HFFc6 (cell line): ENCODE results near the gene FOXP1. TPM values are rescaled to one million over a fixed set of nuclear protein-coding genes. Genes with fewer than 3 reads are reported as not detected.
A peak's percentile ranks its signal among the peaks of the same experiment; 100 is the strongest.

Experiments used
- DNase-seq: peaks from one replicate; pipeline ENCODE4 v3.0.0-alpha.2; 2018
- H3K27ac Mint-ChIP-seq: 2 replicates; pipeline ENCODE4 v1.8.0; 2020; ENCODE audit warnings: mild to moderate bottlenecking, mixed read lengths
- H3K27me3 Mint-ChIP-seq: 2 replicates; pipeline ENCODE4 v1.8.0; 2021; ENCODE audit warnings: mild to moderate bottlenecking, moderate library complexity, mixed read lengths; ENCODE audit not compliant: insufficient read depth
- H3K36me3 Mint-ChIP-seq: 2 replicates; pipeline ENCODE4 v1.8.0; 2021; ENCODE audit warnings: low read depth, mixed read lengths
- H3K4me1 Mint-ChIP-seq: 2 replicates; pipeline ENCODE4 v1.8.0; 2020; ENCODE audit warnings: low read depth, mixed read lengths
- H3K4me3 Mint-ChIP-seq: 2 replicates; pipeline ENCODE4 v1.8.0; 2020; ENCODE audit warnings: mild to moderate bottlenecking, moderate library complexity, mixed read lengths
- H3K9me3 Mint-ChIP-seq: 2 replicates; pipeline ENCODE4 v1.8.0; 2020; ENCODE audit warnings: mild to moderate bottlenecking, mixed read lengths
- total RNA-seq, 6 experiments: library from RNA; stranded (reverse); fragmentation: NEBNext Ultra II Directional; extraction: Animal tissue kit (Norgen Biotek cat#: 25700); gene quantifications; 2 replicates in 1 of 6; 3 replicates in 5 of 6; pipeline ENCODE4 v1.2.3, GENCODE V29; 2021
- TF ChIP-seq, protein P1 (sequence below): fragments of 200-600 bp; sonication (generic); IDR thresholded peaks from 2 replicates; pipeline ENCODE4 v1.5.0; 2021; ENCODE audit warnings: antibody characterized with exemption, mild to moderate bottlenecking

Gene FOXP1
- total RNA-seq, 6 experiments from 2014 or later: 32.2 to 59.3 (median 52.0) TPM

DNA sequence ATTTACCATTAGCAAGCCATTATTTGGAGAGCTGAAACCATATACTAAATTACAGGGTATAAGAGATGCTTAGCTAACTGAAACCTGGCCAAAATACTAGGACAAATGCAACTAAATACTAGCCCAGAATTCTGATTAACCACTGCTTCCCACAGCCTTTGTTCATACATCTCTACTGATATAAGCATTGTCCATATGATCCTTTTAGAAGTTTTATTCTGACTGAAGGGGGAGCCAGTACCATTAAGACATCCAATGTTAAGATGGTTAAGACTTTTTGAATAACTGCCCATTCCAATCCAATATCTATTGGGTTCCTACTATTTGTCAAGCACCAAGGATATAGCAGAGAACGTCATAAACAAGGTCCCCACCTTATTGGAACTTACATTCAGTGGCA, 421.3 kb downstream of the FOXP1 start:
- Mint-ChIP-seq H3K27me3 (no peaks in the 10 kb centered on the region; the same call in 1 of the 2 replicates), H3K27ac (no peak overlapping the region), H3K36me3 (peaks cover 29% of the 10 kb centered on the region), H3K4me3 (no peak overlapping the region), H3K4me1 (peaks cover 34% of the 10 kb centered on the region), H3K9me3 (peaks cover 9% of the 10 kb centered on the region)
- TF ChIP-seq, protein P1, sequence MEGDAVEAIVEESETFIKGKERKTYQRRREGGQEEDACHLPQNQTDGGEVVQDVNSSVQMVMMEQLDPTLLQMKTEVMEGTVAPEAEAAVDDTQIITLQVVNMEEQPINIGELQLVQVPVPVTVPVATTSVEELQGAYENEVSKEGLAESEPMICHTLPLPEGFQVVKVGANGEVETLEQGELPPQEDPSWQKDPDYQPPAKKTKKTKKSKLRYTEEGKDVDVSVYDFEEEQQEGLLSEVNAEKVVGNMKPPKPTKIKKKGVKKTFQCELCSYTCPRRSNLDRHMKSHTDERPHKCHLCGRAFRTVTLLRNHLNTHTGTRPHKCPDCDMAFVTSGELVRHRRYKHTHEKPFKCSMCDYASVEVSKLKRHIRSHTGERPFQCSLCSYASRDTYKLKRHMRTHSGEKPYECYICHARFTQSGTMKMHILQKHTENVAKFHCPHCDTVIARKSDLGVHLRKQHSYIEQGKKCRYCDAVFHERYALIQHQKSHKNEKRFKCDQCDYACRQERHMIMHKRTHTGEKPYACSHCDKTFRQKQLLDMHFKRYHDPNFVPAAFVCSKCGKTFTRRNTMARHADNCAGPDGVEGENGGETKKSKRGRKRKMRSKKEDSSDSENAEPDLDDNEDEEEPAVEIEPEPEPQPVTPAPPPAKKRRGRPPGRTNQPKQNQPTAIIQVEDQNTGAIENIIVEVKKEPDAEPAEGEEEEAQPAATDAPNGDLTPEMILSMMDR: no peak; the same call in 1 of the 2 replicates
- DNase-seq: no peak

DNA sequence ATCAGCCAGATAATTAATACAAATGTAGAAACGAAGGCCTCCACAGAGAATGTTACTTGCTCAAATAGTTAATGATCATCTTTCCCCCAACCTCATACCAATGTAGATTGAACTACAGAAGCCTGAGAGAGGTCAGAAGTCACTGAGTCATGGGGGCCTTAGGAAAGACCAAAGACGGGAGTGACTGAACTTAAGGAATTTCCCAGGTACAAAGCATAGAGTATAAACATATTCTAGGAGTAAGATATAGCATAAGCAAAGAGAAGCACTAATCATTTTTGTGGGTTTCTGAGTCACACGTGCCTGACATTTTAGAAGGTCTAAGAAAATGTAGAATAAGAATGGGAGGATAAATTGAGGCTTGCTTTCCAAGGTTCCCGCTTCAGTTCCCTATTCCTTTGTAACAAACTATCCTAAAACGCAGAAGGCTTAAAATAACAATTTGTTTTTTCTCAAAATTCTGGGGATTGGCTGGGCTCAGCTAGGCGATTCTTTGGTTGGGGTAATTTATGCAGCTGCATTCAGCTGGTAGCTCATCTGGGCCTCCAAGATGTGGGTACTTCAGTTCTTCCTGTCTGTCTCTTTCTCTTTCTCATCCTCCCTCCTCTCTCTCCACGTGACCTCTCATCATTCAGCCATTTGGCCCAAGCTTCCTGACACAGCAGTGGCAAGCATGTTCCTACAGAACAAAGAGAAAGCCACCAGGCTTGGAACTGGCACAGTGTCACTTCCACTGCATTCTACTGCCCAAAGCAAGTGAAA, 422.6 kb downstream of the FOXP1 start:
- no peak for DNase-seq
- Mint-ChIP-seq H3K27ac (peak overlapping the region; percentile 32; the same call in 1 of the 2 replicates), H3K4me3 (no peak overlapping the region), H3K27me3 (no peaks in the 10 kb centered on the region; the same call in 1 of the 2 replicates), H3K4me1 (peaks cover 31% of the 10 kb centered on the region), H3K9me3 (peaks cover 9% of the 10 kb centered on the region), H3K36me3 (peaks cover 21% of the 10 kb centered on the region)
- TF ChIP-seq, protein P1: no peak

DNA sequence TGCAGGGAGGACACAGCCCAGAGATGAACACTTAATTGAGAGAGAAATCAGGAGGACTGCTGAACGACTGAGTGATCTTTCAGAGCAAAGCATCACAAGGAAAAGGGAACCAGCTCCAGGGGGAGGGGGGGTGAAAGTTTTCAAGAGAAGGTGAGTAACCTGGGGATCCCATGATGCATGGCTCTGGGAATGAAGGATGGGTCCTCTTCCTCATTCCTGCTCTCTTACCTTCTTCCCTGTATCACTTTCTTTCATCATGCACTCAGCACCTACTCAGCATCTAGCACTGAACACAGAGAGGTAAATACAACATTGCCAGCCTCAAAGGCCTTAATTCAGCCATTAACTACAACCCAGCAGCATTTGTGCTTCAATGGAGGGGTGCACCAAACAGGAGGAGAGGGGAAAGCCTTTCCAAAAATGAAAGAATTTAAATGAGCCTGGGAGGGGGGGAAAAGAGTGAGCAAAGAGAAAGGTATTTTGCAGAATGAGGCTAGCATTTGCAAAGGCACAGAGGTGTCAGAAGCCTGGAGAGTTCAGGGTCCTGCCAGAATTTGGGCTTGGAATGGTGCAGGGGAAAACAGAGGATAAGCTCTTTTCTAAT, 427.4 kb downstream of the FOXP1 start:
- peaks cover 5% of the 10 kb centered on the region for H3K9me3 Mint-ChIP-seq
- peaks cover 17% of the 10 kb centered on the region for H3K4me1 Mint-ChIP-seq
- DNase-seq: no peak
- peaks cover 6% of the 10 kb centered on the region for H3K36me3 Mint-ChIP-seq
- H3K27ac Mint-ChIP-seq: no peak overlapping the region
- no peak overlapping the region for H3K4me3 Mint-ChIP-seq
- TF ChIP-seq, protein P1: no peak
- H3K27me3 Mint-ChIP-seq: no peaks in the 10 kb centered on the region; the same call in 1 of the 2 replicates

DNA sequence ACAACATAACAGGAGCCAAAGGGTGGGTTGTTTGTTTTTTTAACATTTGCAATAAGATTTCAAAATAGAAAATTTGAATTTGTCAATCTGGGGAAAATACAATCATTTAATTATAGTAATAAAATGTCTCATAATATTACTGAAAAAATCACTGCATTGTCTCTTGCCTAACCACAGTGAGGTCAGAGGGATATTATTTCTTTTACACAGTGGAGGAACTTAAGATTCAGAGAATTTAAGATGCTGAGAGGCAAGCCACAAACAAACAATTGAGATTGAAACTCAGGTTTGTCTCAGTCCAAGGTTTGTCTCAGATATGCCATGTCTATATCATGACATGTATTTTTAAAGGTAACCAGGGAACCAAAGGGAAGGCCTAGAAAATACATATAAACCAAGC, 428.7 kb downstream of the FOXP1 start:
- Mint-ChIP-seq H3K27me3 (no peaks in the 10 kb centered on the region; the same call in 1 of the 2 replicates), H3K27ac (no peak overlapping the region), H3K4me3 (no peak overlapping the region), H3K4me1 (peaks cover 18% of the 10 kb centered on the region), H3K9me3 (no peaks in the 10 kb centered on the region), H3K36me3 (no peaks in the 10 kb centered on the region)
- TF ChIP-seq, protein P1: no peak
- DNase-seq: no peak

DNA sequence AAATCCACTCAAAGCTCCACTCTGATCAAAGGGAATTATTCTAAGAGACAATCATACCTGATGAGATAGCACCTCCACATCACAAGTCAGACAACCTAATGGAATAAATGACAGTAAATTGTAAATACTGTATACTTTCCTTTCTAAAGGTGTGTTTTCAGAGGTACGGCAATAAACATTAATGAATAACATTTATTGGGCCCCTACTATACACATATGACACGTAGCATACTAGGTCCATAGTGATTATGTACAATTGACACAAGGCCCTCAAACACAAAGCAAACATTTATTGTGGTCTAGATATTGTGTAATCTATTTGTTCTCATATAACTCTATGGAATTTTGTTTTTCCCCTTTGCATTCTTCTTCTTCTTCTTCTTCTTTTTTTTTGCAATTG, 429.8 kb downstream of the FOXP1 start:
- Mint-ChIP-seq H3K36me3 (no peaks in the 10 kb centered on the region), H3K27me3 (no peaks in the 10 kb centered on the region; the same call in 1 of the 2 replicates), H3K4me3 (no peak overlapping the region), H3K9me3 (no peaks in the 10 kb centered on the region), H3K4me1 (peaks cover 18% of the 10 kb centered on the region), H3K27ac (no peak overlapping the region)
- DNase-seq: no peak
- TF ChIP-seq, protein P1: no peak
